Psoas muscle (tissue), 8 donors: ENCODE measurements around the gene PTPRG. TPM values are rescaled to one million over a fixed set of nuclear protein-coding genes. Genes with fewer than 3 reads are reported as not detected.
"Not testable (repeated sequence)": the region's sequence is repeated elsewhere in the genome, so short reads cannot be mapped to it uniquely, and the experiment has no call there.

ENCODE experiments used
- ATAC-seq, 4 donors: fragments of 200-7000 bp; cut with Tn5 transposase; one replicate each; pipeline ENCODE4 v1.9.1; 2020; ENCODE audit warnings: moderate library complexity in 3 of 4, mild to moderate bottlenecking in 2 of 4
- DNase-seq, 2 donors: peaks; one replicate each; pipeline ENCODE4 v3.0.0-alpha.2; 2020
- H3K27ac ChIP-seq: fragments of 200-600 bp; one replicate; pipeline ENCODE4 v1.8.0; 2022
- H3K27me3 ChIP-seq, 3 donors: fragments of 200-600 bp in 1 of 3; one replicate each; pipeline versions ENCODE4 v1.6.1 to v1.8.0; 2013 to 2022; ENCODE audit warnings: low read length in 2 of 3, mild to moderate bottlenecking in 2 of 3, moderate library complexity in 1 of 3; ENCODE audit not compliant: insufficient read depth in 3 of 3
- H3K36me3 ChIP-seq, 2 donors: fragments of 200-600 bp in 1 of 2; one replicate each; pipeline versions ENCODE4 v1.6.1 to v1.8.0; 2013 to 2022; ENCODE audit warnings: low read depth in 1 of 2, mild to moderate bottlenecking in 1 of 2, moderate library complexity in 1 of 2; ENCODE audit not compliant: insufficient read depth in 1 of 2
- H3K4me1 ChIP-seq: fragments of 200-600 bp; one replicate; pipeline ENCODE4 v1.8.0; 2022
- H3K4me3 ChIP-seq: fragments of 200-600 bp; one replicate; pipeline ENCODE4 v1.8.0; 2022; ENCODE audit warnings: mild to moderate bottlenecking
- H3K9me3 ChIP-seq: fragments of 200-600 bp; one replicate; pipeline ENCODE4 v1.8.0; 2022
- CTCF ChIP-seq: fragments of 200-600 bp; IDR thresholded peaks from one replicate; pipeline ENCODE4 v1.8.0; 2022; ENCODE audit warnings: antibody characterized with exemption
- WGBS, 3 donors: extraction: QIAGEN DNeasy Blood & Tissue Kit; methylation state at CpG; one replicate each; pipeline versions ENCODE4 v1.1.6 to v1.1.7; 2013; 5-methylcytosine and 5-hydroxymethylcytosine counted together
- intact Hi-C, 2 donors: fragments of 100-400 bp; cut with DNase I; formaldehyde crosslinking; loops; one replicate each; pipeline versions ENCODE4 v1.11.0 to v1.14.2; 2022
- polyA plus RNA-seq, 3 donors: library from polyadenylated mRNA; stranded (reverse); fragments of 200-250 nt; gene quantifications; one replicate each; pipeline ENCODE4 v1.2.3, GENCODE V29; 2013
- total RNA-seq, 4 donors: library from RNA; stranded (reverse); fragmentation: NEBNext Ultra II Directional in 2 of 4; extraction: Animal tissue kit (Norgen Biotek cat#: 25700) in 2 of 4; gene quantifications; one replicate each; pipeline versions ENCODE4 v1.2.1 to v1.2.4, GENCODE V29; 2021 to 2023
- donor health status: healthy with polysubstance abuse.
- donor health status: DM: no; HTN: no; CAD: no; lungs with moderate emphysema.
- donor health status: Bipolar disorder and iron deficiency.
- donor health status: healthy.
- donor health status: DM: yes; HTN: yes; CAD: no.
- donor health status: DM: no; HTN: no; CAD: no.
- donor health status: DM: no; HTN: no; CAD: no.
- donor health status: DM: yes; HTN: yes; CAD: no.

Gene PTPRG
- total and polyA plus RNA-seq, 7 donors = 4.5 to 29.5 (median 12.6) TPM

- intact Hi-C loops = no loop called here
- no peaks in the 10 kb centered on the region for H3K9me3 ChIP-seq
- H3K27me3 ChIP-seq = no peaks in the 10 kb centered on the region
- no peak overlapping the region for H3K27ac ChIP-seq
- 92 to 97% (median 97%) methylated on average over 3 of the region's 3 CpGs for WGBS, 3 donors
- no peak for TF ChIP-seq CTCF
- no peak overlapping the region for H3K4me3 ChIP-seq
- DNase-seq (no peak), ATAC-seq (no peak)
- no peaks in the 10 kb centered on the region for H3K36me3 ChIP-seq
- peaks cover 56% of the 10 kb centered on the region for H3K4me1 ChIP-seq
Measured at GRCh38 chr3:61812517-61812916, 251.1 kb downstream of the PTPRG start.

GRCh38 chr3:61813636-61814035 lies 252.3 kb downstream of the PTPRG start:
- H3K36me3 ChIP-seq = no peaks in the 10 kb centered on the region
- H3K9me3 ChIP-seq = no peaks in the 10 kb centered on the region
- intact Hi-C loops = no loop called here
- no peaks in the 10 kb centered on the region for H3K27me3 ChIP-seq
- TF ChIP-seq CTCF = no peak
- DNase-seq (peak; percentile 35 to 58), ATAC-seq (peak in 1 of 4 donors; percentile 25)
- no peak overlapping the region for H3K27ac ChIP-seq
- WGBS, 3 donors = 68 to 85% (median 73%) methylated on average over 4 of the region's 4 CpGs
- no peak overlapping the region for H3K4me3 ChIP-seq
- H3K4me1 ChIP-seq = peaks cover 45% of the 10 kb centered on the region

GRCh38 chr3:61814674-61815073 lies 253.3 kb downstream of the PTPRG start:
- Histone ChIP-seq H3K4me3 (no peak overlapping the region), H3K9me3 (no peaks in the 10 kb centered on the region), H3K27ac (no peak overlapping the region), H3K27me3 (no peaks in the 10 kb centered on the region), H3K36me3 (no peaks in the 10 kb centered on the region), H3K4me1 (peaks cover 35% of the 10 kb centered on the region)
- no peak for ATAC-seq
- 13 to 16% (median 14%) methylated on average over 1 of the region's 1 CpG for WGBS, 3 donors
- TF ChIP-seq CTCF = no peak
- intact Hi-C loops = no loop called here
- no peak for DNase-seq

- H3K9me3 ChIP-seq, H3K36me3 ChIP-seq, intact Hi-C loops, H3K4me3 ChIP-seq, H3K27me3 ChIP-seq, DNase-seq, H3K27ac ChIP-seq, ATAC-seq: not testable (repeated sequence)
- WGBS, 3 donors = 95 to 97% (median 96%) methylated on average over 5 of the region's 5 CpGs
- H3K4me1 ChIP-seq = peaks cover 21% of the 10 kb centered on the region
Measured at GRCh38 chr3:61816304-61816703, 254.9 kb downstream of the PTPRG start.

- H3K4me1 ChIP-seq = peaks cover 14% of the 10 kb centered on the region
- no peak for TF ChIP-seq CTCF
- ATAC-seq (no peak), DNase-seq (no peak)
- no peaks in the 10 kb centered on the region for H3K27me3 ChIP-seq
- no peak overlapping the region for H3K27ac ChIP-seq
- H3K4me3 ChIP-seq = no peak overlapping the region
- intact Hi-C loops = no loop called here
- no peaks in the 10 kb centered on the region for H3K9me3 ChIP-seq
- no peaks in the 10 kb centered on the region for H3K36me3 ChIP-seq
- WGBS, 3 donors = 95 to 97% (median 96%) methylated on average over 3 of the region's 3 CpGs
Measured at GRCh38 chr3:61819861-61820260, 258.5 kb downstream of the PTPRG start.
